HG02840 (cell line): ENCODE measurements around the gene WNK4.
"Not testable (repeated sequence)": the region's sequence is repeated elsewhere in the genome, so short reads cannot be mapped to it uniquely, and the experiment has no call there.

Experiments
- ATAC-seq: cut with Tn5 transposase; IDR thresholded peaks from one replicate; pipeline ENCODE4 v1.9.1; 2021; ENCODE audit warnings: mild to moderate bottlenecking, moderate library complexity, moderate number of reproducible peaks; ENCODE audit not compliant: unreplicated experiment, low FRiP score

The WNK4 gene

GRCh38 chr17:42769964-42770363, 10.4 kb upstream of the WNK4 start:
- not testable (repeated sequence) for ATAC-seq

GRCh38 chr17:42772945-42773289, 7.5 kb upstream of the WNK4 start:
- no peak for ATAC-seq

DNA sequence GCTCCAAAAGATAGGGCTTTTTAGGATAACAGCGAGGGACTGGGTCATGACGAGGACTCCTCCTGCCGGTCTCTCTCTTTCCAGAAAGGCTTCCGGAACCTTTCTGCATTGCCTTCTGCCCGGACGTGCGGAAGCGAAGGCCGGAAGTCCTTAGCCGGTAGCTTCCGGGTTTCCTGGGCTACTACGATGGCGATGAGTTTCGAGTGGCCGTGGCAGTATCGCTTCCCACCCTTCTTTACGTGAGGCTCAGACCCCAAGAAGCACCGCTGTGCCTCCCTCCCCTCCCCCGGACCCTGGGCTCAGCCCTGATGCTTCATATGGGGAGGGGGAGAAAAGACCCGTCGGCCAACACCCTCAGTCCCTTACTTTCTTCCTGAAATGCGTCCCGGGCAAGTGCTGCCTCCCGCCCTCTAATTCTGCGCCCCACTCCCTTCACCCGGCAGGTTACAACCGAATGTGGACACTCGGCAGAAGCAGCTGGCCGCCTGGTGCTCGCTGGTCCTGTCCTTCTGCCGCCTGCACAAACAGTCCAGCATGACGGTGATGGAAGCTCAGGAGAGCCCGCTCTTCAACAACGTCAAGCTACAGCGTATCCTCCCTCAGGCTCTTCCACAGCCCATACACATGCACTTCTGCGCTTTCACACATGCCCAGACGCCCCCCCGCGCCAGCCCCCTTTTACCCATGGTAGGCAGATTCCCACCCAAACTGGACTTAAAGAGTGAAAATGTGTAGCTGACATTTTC, 6.9 kb upstream of the WNK4 start, which contains the start of gene VPS25:
Gene VPS25 (plus strand): TSS at position 160 of the 746 bp plus-strand sequence. CDS start 27 bp downstream, at position 187.
- peak; percentile 67 for ATAC-seq

GRCh38 chr17:42774066-42774745, 6.2 kb upstream of the WNK4 start:
- no peak for ATAC-seq

- ATAC-seq = no peak
These were observed 4.8 kb upstream of the WNK4 start for GRCh38 chr17:42775534-42776098.

DNA sequence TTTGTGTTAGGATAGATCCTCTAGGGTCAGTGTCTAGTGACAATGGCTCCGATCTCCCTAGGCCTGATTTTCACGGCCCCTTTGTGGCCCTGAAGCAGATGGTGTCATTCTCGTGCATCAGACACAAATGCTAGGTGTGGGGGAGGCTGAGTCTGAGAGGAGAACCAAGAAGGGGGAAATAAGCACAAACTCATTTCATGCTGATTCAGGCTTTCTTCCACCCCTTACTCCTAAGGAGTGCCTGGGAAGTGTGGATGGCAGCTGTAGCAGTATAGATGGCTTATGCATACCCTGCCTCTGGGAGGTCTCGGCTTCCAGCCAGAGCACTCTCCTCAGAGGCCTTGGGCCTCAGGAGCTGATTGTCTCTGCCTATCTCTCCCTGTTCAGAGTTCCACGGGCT, 1.8 kb upstream of the WNK4 start:
- ATAC-seq = no peak

DNA sequence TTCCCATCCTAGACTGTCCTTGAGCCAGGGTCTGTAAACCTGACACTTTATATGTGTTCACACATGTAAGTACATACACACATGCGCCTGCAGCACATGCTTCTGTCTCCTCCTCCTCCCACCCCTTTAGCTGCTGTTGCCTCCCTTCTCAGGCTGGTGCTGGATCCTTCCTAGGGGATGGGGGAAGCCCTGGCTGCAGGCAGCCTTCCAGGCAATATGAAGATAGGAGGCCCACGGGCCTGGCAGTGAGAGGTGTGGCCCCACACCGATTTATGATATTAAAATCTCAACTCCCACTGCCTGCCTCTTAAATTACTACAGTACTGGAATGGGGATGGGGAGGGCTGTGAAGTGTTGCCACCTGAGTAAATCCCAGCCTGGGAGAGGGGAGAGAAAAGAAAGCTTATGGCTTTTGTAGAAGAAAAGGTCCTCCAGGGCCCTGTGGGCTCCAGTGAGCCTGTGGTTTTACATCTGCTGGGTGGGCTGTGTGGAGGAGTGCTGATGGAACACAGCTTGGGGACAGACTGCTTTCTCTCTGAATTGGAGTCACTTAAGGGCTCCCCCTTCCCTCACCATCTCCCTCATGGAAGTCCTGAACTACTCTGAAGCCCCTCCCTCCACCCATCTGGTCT, 990 bp upstream of the WNK4 start:
- ATAC-seq = no peak

- no peak for ATAC-seq
These were observed 635 bp downstream of the WNK4 start for GRCh38 chr17:42780851-42781638.

GRCh38 chr17:42781639-42782165, 1.3 kb downstream of the WNK4 start:
- no peak for ATAC-seq

DNA sequence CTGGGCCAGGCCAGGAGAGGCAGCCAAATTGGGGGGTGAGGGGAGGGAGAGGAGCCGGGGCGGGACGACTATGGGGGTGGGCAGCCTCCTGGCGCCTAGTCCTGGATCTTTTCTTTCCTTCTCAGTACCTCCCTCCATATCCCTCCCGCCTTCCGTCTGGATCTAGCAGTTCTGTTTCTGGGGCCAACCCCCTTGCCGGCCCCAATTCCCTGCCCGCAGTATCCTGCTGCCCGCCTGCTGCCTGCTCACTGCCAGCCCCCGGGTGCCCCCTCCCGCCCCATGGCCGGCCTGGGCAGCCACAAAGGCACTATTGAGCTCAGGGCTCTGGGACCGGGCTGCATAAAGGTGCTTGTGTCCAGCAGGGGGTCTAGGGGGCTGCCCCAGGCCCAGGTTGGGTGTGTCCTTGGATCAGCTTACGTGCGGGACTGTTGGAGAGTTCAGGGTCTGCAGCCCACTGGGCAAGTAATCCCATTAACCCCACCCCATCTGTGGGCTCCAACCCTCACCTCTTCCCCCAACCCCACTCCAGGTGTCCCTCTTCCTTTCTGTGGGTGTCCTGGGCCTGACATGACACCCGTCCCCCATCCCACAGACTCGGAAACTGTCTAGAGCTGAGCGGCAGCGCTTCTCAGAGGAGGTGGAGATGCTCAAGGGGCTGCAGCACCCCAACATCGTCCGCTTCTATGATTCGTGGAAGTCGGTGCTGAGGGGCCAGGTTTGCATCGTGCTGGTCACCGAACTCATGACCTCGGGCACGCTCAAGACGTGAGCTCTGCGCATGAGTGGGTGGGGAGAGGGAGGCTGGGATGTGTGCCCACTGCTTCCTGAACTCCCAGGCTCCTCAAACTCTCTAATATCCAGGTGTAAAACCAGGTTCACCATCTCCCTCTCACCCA, 2.0 kb downstream of the WNK4 start:
- no peak for ATAC-seq

DNA sequence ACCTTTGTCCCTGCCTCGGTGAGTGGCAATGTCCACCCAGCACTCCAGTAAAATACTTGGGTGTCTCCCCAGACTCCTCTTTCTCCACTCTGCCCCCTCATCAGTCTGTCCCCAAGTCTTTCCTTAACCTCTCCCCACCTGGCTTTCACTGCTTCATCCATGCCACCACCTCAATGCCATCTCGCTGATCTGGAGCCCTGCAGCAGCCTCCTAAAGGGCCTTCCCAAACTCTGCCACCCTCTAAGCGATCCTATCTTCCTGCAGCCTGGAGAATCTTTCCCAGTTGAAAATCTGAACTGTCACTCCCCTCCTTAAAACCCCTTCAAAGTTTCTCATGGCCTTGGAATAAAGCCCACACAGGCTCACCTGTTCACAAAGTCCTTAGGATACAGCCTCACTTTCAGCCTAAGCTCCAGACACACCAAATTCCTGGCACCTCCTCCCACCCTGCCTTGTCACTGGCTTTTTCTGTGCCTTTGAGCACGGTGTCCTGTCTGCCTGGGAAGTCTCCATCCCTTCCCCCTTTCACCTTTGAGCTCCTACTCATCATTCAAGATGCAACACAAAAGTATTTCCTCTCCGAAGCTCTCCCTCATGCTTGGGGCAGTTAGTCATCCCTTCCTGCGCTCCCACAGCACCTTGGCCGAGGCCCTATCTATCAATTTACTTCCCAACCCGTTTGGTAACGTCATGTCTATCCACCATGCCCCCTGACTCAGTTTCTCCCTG, 2.8 kb downstream of the WNK4 start:
- no peak for ATAC-seq

DNA sequence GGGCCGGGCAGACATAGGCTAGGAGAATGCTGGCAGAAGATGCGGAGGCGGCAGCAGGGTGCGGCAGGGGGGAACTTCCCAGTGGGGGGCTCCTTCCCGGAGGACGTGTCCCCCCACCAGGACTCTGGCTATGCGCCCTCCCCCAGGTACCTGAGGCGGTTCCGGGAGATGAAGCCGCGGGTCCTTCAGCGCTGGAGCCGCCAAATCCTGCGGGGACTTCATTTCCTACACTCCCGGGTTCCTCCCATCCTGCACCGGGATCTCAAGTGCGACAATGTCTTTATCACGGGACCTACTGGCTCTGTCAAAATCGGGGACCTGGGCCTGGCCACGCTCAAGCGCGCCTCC, 3.4 kb downstream of the WNK4 start:
- ATAC-seq = no peak

DNA sequence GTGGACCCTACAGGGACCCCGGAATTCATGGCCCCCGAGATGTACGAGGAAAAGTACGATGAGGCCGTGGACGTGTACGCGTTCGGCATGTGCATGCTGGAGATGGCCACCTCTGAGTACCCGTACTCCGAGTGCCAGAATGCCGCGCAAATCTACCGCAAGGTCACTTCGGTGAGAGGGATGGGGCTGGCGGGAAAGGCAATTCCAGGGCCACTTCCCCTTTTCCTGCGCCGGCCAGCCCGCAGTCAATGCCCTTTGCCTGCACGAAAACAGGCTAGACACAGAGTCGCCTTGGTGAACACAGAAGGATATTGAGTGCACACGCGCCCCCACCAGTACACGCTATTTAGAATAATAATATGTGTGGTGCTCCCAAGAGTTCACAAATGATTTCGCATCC, 4.0 kb downstream of the WNK4 start:
- no peak for ATAC-seq

GRCh38 chr17:42784811-42785592, 4.6 kb downstream of the WNK4 start:
- ATAC-seq = no peak

DNA sequence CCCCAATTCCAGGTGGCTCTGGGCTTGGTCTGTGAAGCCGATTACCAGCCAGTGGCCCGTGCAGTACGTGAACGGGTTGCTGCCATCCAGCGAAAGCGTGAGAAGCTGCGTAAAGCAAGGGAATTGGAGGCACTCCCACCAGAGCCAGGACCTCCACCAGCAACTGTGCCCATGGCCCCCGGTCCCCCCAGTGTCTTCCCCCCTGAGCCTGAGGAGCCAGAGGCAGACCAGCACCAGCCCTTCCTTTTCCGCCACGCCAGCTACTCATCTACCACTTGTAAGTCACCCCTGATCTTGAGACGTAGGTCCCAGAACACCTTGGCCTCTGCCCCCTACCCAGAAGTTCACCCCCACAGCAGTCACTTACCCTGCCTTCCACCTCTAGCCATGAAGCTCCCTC, 6.9 kb downstream of the WNK4 start:
- ATAC-seq = no peak

GRCh38 chr17:42791948-42792347, 11.5 kb downstream of the WNK4 start:
- no peak for ATAC-seq

DNA sequence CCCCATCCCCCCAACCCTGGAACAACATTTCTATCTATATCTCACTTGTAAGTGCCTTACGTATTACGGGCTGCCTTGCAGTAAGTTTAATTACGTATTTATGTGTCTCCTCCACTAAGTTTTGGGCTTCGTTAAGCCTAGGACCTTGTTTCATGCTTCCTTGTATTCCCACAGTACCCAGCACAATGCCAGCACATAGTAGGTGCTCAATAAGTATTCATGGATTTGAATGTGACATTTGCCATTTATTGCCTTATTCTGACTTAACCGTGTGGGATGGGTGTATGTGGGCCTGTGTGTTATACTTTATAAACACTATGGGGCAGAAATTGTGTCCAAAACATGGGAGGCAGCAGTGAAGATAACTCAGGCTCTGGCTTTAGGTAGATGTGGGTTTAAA, 12.1 kb downstream of the WNK4 start:
- no peak for ATAC-seq

GRCh38 chr17:42795061-42795460, 14.7 kb downstream of the WNK4 start:
- no peak for ATAC-seq
